Panc1 (cell line): ENCODE data around the gene AGPAT1. TPM values are rescaled to one million over a fixed set of nuclear protein-coding genes. Genes with fewer than 3 reads are reported as not detected.

Source experiments
- ATAC-seq: fragments of 200-7000 bp; cut with Tn5 transposase; 2 replicates; pipeline ENCODE4 v1.9.1; 2020; ENCODE audit warnings: mild to moderate bottlenecking, moderate library complexity
- BruUV-seq: library from RNA; stranded (reverse); fragments of 400-500 nt; replicated peaks from 2 replicates; lab custom pipeline; 2021; lab: Mats Ljungman, UMichigan
- CTCF ChIA-PET: fragments of 300-600 bp; sonication (Branson Sonifier 250); formaldehyde crosslinking; loops from one replicate; lab custom pipeline; 2022; ENCODE audit warnings: antibody characterized with exemption; lab: Charles Lee
- POLR2A ChIA-PET: fragments of 300-600 bp; sonication (Branson Sonifier 250); formaldehyde crosslinking; loops from one replicate; lab custom pipeline; 2022; ENCODE audit warnings: antibody characterized with exemption; lab: Charles Lee
- DNase-seq: peaks from one replicate; pipeline ENCODE4 v3.0.0-alpha.2; 2010; ENCODE audit warnings: low read depth, low spot score
- H3K27ac ChIP-seq: 2 replicates; pipeline ENCODE4 v1.5.1; 2011; ENCODE audit warnings: mild to moderate bottlenecking, low read length, inconsistent platforms
- H3K27me3 ChIP-seq: fragments of 200-500 bp; sonication (Bioruptor generic); 2 replicates; pipeline ENCODE4 v1.6.0; 2014; ENCODE audit warnings: low read length, inconsistent platforms; ENCODE audit not compliant: control insufficient read depth, insufficient read depth
- H3K36me3 ChIP-seq: fragments of 200-500 bp; sonication (Bioruptor generic); 2 replicates; pipeline ENCODE4 v1.5.1; 2014; ENCODE audit warnings: inconsistent platforms, mild to moderate bottlenecking, low read length, moderate library complexity; ENCODE audit not compliant: control insufficient read depth, insufficient read depth
- H3K4me1 ChIP-seq: 2 replicates; pipeline ENCODE4 v1.5.1; 2011; ENCODE audit warnings: inconsistent platforms, mild to moderate bottlenecking, low read length, moderate library complexity; ENCODE audit not compliant: control insufficient read depth, insufficient read depth
- H3K4me3 ChIP-seq, 2 experiments: 2 replicates each; pipeline ENCODE4 v1.5.1; 2011 to 2012; ENCODE audit warnings: low read depth in 2 of 2, low read length in 2 of 2, mild to moderate bottlenecking in 2 of 2, inconsistent platforms in 1 of 2, moderate library complexity in 1 of 2
- H3K9me3 ChIP-seq: fragments of 200-500 bp; sonication (Bioruptor generic); 2 replicates; pipeline ENCODE4 v1.5.1; 2014; ENCODE audit warnings: low read depth, mild to moderate bottlenecking, inconsistent platforms, low read length, moderate library complexity; ENCODE audit not compliant: control insufficient read depth, insufficient read depth
- CTCF ChIP-seq: fragments of 450-650 bp; IDR thresholded peaks from 2 replicates; pipeline ENCODE4 v1.5.1; 2017; ENCODE audit warnings: mild to moderate bottlenecking
- POLR2AphosphoS5 ChIP-seq: IDR thresholded peaks from 2 replicates; pipeline ENCODE4 v1.6.1; 2012; ENCODE audit warnings: mild to moderate bottlenecking, low read depth, low read length, moderate library complexity
- REST ChIP-seq, 2 experiments: IDR thresholded peaks; 2 replicates each; pipeline ENCODE4 v1.6.1; 2011 to 2012; ENCODE audit warnings: low read depth in 2 of 2, control low read depth in 1 of 2, low read length in 1 of 2, mild to moderate bottlenecking in 1 of 2, moderate library complexity in 1 of 2; ENCODE audit not compliant: insufficient read depth in 1 of 2
- SIN3A ChIP-seq: IDR thresholded peaks from 2 replicates; pipeline ENCODE4 v1.6.1; 2012; ENCODE audit warnings: low read depth, mild to moderate bottlenecking, low read length, moderate library complexity, borderline replicate concordance; ENCODE audit not compliant: insufficient read depth
- TCF7L2 ChIP-seq: IDR thresholded peaks from 2 replicates; pipeline ENCODE4 v1.6.1; 2011; ENCODE audit warnings: mild to moderate bottlenecking, low read depth, low read length, inconsistent platforms
- in situ Hi-C: cut with HindIII; loops from 2 replicates; pipeline ENCODE4 v1.10.0; 2016; ENCODE audit warnings: low sequenced_read_pairs, low pct_unique_long_range_greater_than_20kb
- intact Hi-C: fragments of 100-400 bp; cut with micrococcal nuclease; formaldehyde crosslinking; loops from one replicate; pipeline ENCODE4 v1.10.0; 2022; ENCODE audit not compliant: unreplicated experiment
- total RNA-seq: library from RNA; stranded (reverse); gene quantifications from one replicate; pipeline ENCODE4 v1.2.1, GENCODE V29; 2021; ENCODE audit not compliant: unreplicated experiment

AGPAT1 gene
- total RNA-seq, 1 experiment from 2014 or later, result 88.4 TPM

GRCh38 chr6:32170294-32170693 lies 5.6 kb downstream of the AGPAT1 start:
- H3K27ac ChIP-seq, result no peak overlapping the region
- 0 out of 2 replicates have a peak, but pooled peaks cover 4% of the 10 kb centered on the region for H3K36me3 ChIP-seq
- no TSS peak for BruUV-seq
- DNase-seq, result no peak
- no peaks in the 10 kb centered on the region for H3K27me3 ChIP-seq
- ChIA-PET POLR2A (no interaction called here), CTCF (no interaction called here)
- no peak for TF ChIP-seq TCF7L2
- in situ Hi-C loops (no loop called here), intact Hi-C loops (no loop called here)
- peaks cover 18% of the 10 kb centered on the region for H3K4me1 ChIP-seq
- H3K9me3 ChIP-seq, result no peaks in the 10 kb centered on the region
- no peak for ATAC-seq
- no peak overlapping the region for H3K4me3 ChIP-seq

- CTCF ChIA-PET, result no interaction called here
- TF ChIP-seq REST (IDR thresholded peaks at IDR 0.05; ENCODE audit: insufficient read depth in 1 of 2, low read depth in 2 of 2, low read length in 1 of 2), result no peak
- TF ChIP-seq TCF7L2, result no peak
- TF ChIP-seq SIN3A, result no peak
- TF ChIP-seq POLR2AphosphoS5, result no peak
- no peak; the same call in 1 of the 2 replicates for TF ChIP-seq CTCF
- DNase-seq (no peak), ATAC-seq (peak; percentile 57; the same call in 1 of the 2 replicates)
- Histone ChIP-seq H3K4me1 (peaks cover 7% of the 10 kb centered on the region; the same call in 1 of the 2 replicates), H3K9me3 (no peaks in the 10 kb centered on the region), H3K4me3 (no peak overlapping the region), H3K27ac (no peak overlapping the region), H3K36me3 (0 out of 2 replicates have a peak, but pooled peaks cover 2% of the 10 kb centered on the region), H3K27me3 (no peaks in the 10 kb centered on the region)
- POLR2A ChIA-PET, result no interaction called here
- no TSS peak for BruUV-seq
- in situ Hi-C loops (no loop called here), intact Hi-C loops (no loop called here)
Measured at GRCh38 chr6:32168807-32169591, 6.9 kb downstream of the AGPAT1 start.

- peaks cover 6% of the 10 kb centered on the region; the same call in 1 of the 2 replicates for H3K4me1 ChIP-seq
- ATAC-seq (no peak), DNase-seq (no peak)
- H3K4me3 ChIP-seq, result no peak overlapping the region
- POLR2A ChIA-PET, result no interaction called here
- no peaks in the 10 kb centered on the region for H3K9me3 ChIP-seq
- intact Hi-C loops, result no loop called here
- no peak for TF ChIP-seq TCF7L2
- no peaks in the 10 kb centered on the region for H3K27me3 ChIP-seq
- H3K36me3 ChIP-seq, result 0 out of 2 replicates have a peak, but pooled peaks cover 2% of the 10 kb centered on the region
- CTCF ChIA-PET, result no interaction called here
- BruUV-seq, result TSS peak; percentile 70
- in situ Hi-C loops, result no loop called here
- H3K27ac ChIP-seq, result no peak overlapping the region
Measured at GRCh38 chr6:32168350-32168749, 7.5 kb downstream of the AGPAT1 start.
